IMR-90 (cell line): ENCODE results near the gene TECPR2. TPM values are rescaled to one million over a fixed set of nuclear protein-coding genes. Genes with fewer than 3 reads are reported as not detected.

Source experiments
- ATAC-seq: fragments of 200-7000 bp; cut with Tn5 transposase; 2 replicates; pipeline ENCODE4 v1.9.1; 2020; ENCODE audit warnings: low read depth, mild to moderate bottlenecking, moderate library complexity
- BruUV-seq: library from RNA; stranded (reverse); fragments of 400-500 nt; replicated peaks from 2 replicates; lab custom pipeline; 2021; lab: Mats Ljungman, UMichigan
- CTCF ChIA-PET: fragments of 300-600 bp; formaldehyde crosslinking; extraction: SDS; loops from one replicate; lab custom pipeline; 2021; ENCODE audit warnings: antibody characterized with exemption; lab: Yijun Ruan, JAX
- POLR2A ChIA-PET: fragments of 300-600 bp; sonication (Branson Sonifier 250); formaldehyde crosslinking; loops from one replicate; lab custom pipeline; 2022; ENCODE audit warnings: antibody characterized with exemption; ENCODE audit not compliant: unreplicated experiment; lab: Charles Lee
- DNase-seq: peaks from one replicate; pipeline ENCODE4 v3.0.0; 2013
- H2AFZ ChIP-seq: replicated peaks from 2 replicates; pipeline ENCODE3; 2013; ENCODE audit warnings: low read length, mild to moderate bottlenecking; ENCODE audit not compliant: poor library complexity
- H2AK5ac ChIP-seq: 2 replicates; pipeline ENCODE4 v1.6.1; 2013; ENCODE audit warnings: low read depth, low read length, inconsistent platforms
- H2AK9ac ChIP-seq: replicated peaks from 2 replicates; pipeline ENCODE3; 2013; ENCODE audit warnings: mild to moderate bottlenecking, low read depth, low read length, moderate library complexity; ENCODE audit not compliant: poor library complexity
- H2BK120ac ChIP-seq: 2 replicates; pipeline ENCODE4 v1.6.1; 2013; ENCODE audit warnings: low read depth, low read length, inconsistent platforms
- H2BK15ac ChIP-seq: 3 replicates; pipeline ENCODE4 v1.6.1; 2013; ENCODE audit warnings: low read depth, low read length, inconsistent platforms
- H2BK20ac ChIP-seq: 2 replicates; pipeline ENCODE4 v1.6.1; 2013; ENCODE audit warnings: low read depth, mild to moderate bottlenecking, inconsistent platforms, low read length, moderate library complexity
- H2BK5ac ChIP-seq: 2 replicates; pipeline ENCODE4 v1.6.1; 2013; ENCODE audit warnings: mild to moderate bottlenecking, low read depth, low read length, inconsistent platforms; ENCODE audit not compliant: poor library complexity, severe bottlenecking
- H3K14ac ChIP-seq: replicated peaks from 2 replicates; pipeline ENCODE4 v1.6.1; 2013; ENCODE audit warnings: low read depth, low read length, inconsistent platforms
- H3K18ac ChIP-seq: 2 replicates; pipeline ENCODE4 v1.6.1; 2013; ENCODE audit warnings: low read depth, low read length, control low read depth
- H3K23ac ChIP-seq: 2 replicates; pipeline ENCODE4 v1.6.1; 2013; ENCODE audit warnings: low read depth, low read length, inconsistent platforms
- H3K27ac ChIP-seq: 2 replicates; pipeline ENCODE4 v1.5.1; 2013; ENCODE audit warnings: mild to moderate bottlenecking, control low read depth, low read length; ENCODE audit not compliant: insufficient read depth
- H3K27me3 ChIP-seq: 2 replicates; pipeline ENCODE4 v1.6.1; 2013; ENCODE audit warnings: low read length; ENCODE audit not compliant: control insufficient read depth, insufficient read depth
- H3K36me3 ChIP-seq: 2 replicates; pipeline ENCODE4 v1.6.1; 2013; ENCODE audit warnings: low read length, mixed read lengths; ENCODE audit not compliant: control insufficient read depth, insufficient read depth
- H3K4ac ChIP-seq: 2 replicates; pipeline ENCODE4 v1.6.1; 2013; ENCODE audit warnings: low read depth, low read length, inconsistent platforms
- H3K4me1 ChIP-seq: 2 replicates; pipeline ENCODE4 v1.6.1; 2013; ENCODE audit warnings: low read length, mixed read lengths; ENCODE audit not compliant: control insufficient read depth, insufficient read depth
- H3K4me2 ChIP-seq: 2 replicates; pipeline ENCODE4 v1.6.1; 2013; ENCODE audit warnings: low read depth, mild to moderate bottlenecking, control low read depth, low read length, moderate library complexity
- H3K4me3 ChIP-seq: 2 replicates; pipeline ENCODE4 v1.5.1; 2013; ENCODE audit warnings: low read depth, mild to moderate bottlenecking, control low read depth, low read length, moderate library complexity; ENCODE audit not compliant: insufficient read depth
- H3K56ac ChIP-seq: 2 replicates; pipeline ENCODE4 v1.6.1; 2013; ENCODE audit warnings: low read length, inconsistent platforms; ENCODE audit not compliant: insufficient read depth; ENCODE audit errors: extremely low read depth
- H3K79me1 ChIP-seq, 2 experiments: 2 replicates each; pipeline ENCODE4 v1.6.1; 2013; ENCODE audit warnings: low read length in 2 of 2, inconsistent platforms in 1 of 2, low read depth in 1 of 2
- H3K9ac ChIP-seq: 2 replicates; pipeline ENCODE4 v1.6.1; 2013; ENCODE audit warnings: low read depth, low read length, control low read depth
- H3K9me1 ChIP-seq: 2 replicates; pipeline ENCODE4 v1.6.1; 2013; ENCODE audit warnings: low read length, inconsistent platforms; ENCODE audit not compliant: insufficient read depth
- H3K9me3 ChIP-seq: 2 replicates; pipeline ENCODE4 v1.6.1; 2013; ENCODE audit warnings: low read length; ENCODE audit not compliant: control insufficient read depth, insufficient read depth
- H4K20me1 ChIP-seq: 2 replicates; pipeline ENCODE4 v1.6.1; 2013; ENCODE audit warnings: low read length, inconsistent platforms; ENCODE audit not compliant: insufficient read depth
- H4K5ac ChIP-seq: 2 replicates; pipeline ENCODE4 v1.6.1; 2013; ENCODE audit warnings: mild to moderate bottlenecking, low read depth, low read length, control low read depth
- H4K8ac ChIP-seq, 2 experiments: 2 replicates each; pipeline ENCODE4 v1.6.1; 2013; ENCODE audit warnings: low read depth in 2 of 2, low read length in 2 of 2, control low read depth in 1 of 2, inconsistent platforms in 1 of 2
- H4K91ac ChIP-seq: 2 replicates; pipeline ENCODE4 v1.6.1; 2013; ENCODE audit warnings: low read depth, low read length, inconsistent platforms; ENCODE audit not compliant: insufficient read depth
- BHLHE40 ChIP-seq: fragments of 150-350 bp; IDR thresholded peaks from 2 replicates; pipeline ENCODE4 v1.6.1; 2016; ENCODE audit warnings: mild to moderate bottlenecking, low read depth, low read length
- CEBPB ChIP-seq: IDR thresholded peaks from 2 replicates; pipeline ENCODE4 v1.6.1; 2012; ENCODE audit warnings: low read depth, low read length, improper control_type of control experiment
- FOS ChIP-seq: fragments of 150-350 bp; IDR thresholded peaks from 2 replicates; pipeline ENCODE4 v1.6.1; 2016; ENCODE audit warnings: low read depth, low read length
- MAFK ChIP-seq: IDR thresholded peaks from 2 replicates; pipeline ENCODE4 v1.6.1; 2012; ENCODE audit warnings: low read depth, low read length, improper control_type of control experiment
- MAZ ChIP-seq: IDR thresholded peaks from 2 replicates; pipeline ENCODE4 v1.6.1; 2012; ENCODE audit warnings: low read depth, mild to moderate bottlenecking, low read length, improper control_type of control experiment, moderate library complexity, borderline replicate concordance
- NFE2L2 ChIP-seq: fragments of 150-350 bp; IDR thresholded peaks from 2 replicates; pipeline ENCODE4 v1.6.1; 2016; ENCODE audit warnings: low read depth, mild to moderate bottlenecking, low read length
- RAD21 ChIP-seq: IDR thresholded peaks from 2 replicates; pipeline ENCODE4 v1.6.1; 2012; ENCODE audit warnings: low read length, improper control_type of control experiment
- RCOR1 ChIP-seq: IDR thresholded peaks from 2 replicates; pipeline ENCODE4 v1.6.1; 2012; ENCODE audit warnings: mild to moderate bottlenecking, low read length, improper control_type of control experiment; ENCODE audit not compliant: insufficient replicate concordance
- SMC3 ChIP-seq: fragments of 150-350 bp; IDR thresholded peaks from 2 replicates; pipeline ENCODE4 v1.6.1; 2016; ENCODE audit warnings: low read depth, mild to moderate bottlenecking, antibody characterized with exemption, low read length, moderate library complexity
- WGBS, 2 experiments: methylation state at CpG; one replicate each; pipeline versions ENCODE4 v1.1.5 to v1.1.7; 2013; ENCODE audit warnings: missing lambda C conversion rate in 2 of 2; ENCODE audit not compliant: insufficient read length in 1 of 2; ENCODE audit errors: extremely low coverage in 2 of 2; 5-methylcytosine and 5-hydroxymethylcytosine counted together
- dilution Hi-C: fragments of 300-500 bp; cut with HindIII; formaldehyde crosslinking; loops from one replicate; pipeline ENCODE4 v1.14.3; 2018; ENCODE audit warnings: low sequenced_read_pairs; ENCODE audit not compliant: unreplicated experiment
- in situ Hi-C: fragments of 300-500 bp; cut with MboI; formaldehyde crosslinking; loops from 3 replicates; pipeline ENCODE4 v1.14.3; 2019; ENCODE audit warnings: low sequenced_read_pairs, inconsistent platforms, mixed read lengths
- intact Hi-C: fragments of 100-400 bp; cut with micrococcal nuclease; formaldehyde crosslinking; loops from 2 replicates; pipeline ENCODE4 v1.10.0; 2022
- polyA plus RNA-seq, 3 experiments: library from polyadenylated mRNA; depleted of rRNA; stranded (reverse); fragments of >200 nt; gene quantifications; 2 replicates each; pipeline ENCODE4 v1.2.3, GENCODE V29; 2012; ENCODE audit warnings: low replicate concordance in 1 of 3
- total RNA-seq: library from RNA; depleted of rRNA; stranded (reverse); fragments of >200 nt; gene quantifications from 2 replicates; pipeline ENCODE4 v1.2.3, GENCODE V29; 2012
- TF ChIP-seq, protein P1 (sequence below): conservative IDR thresholded peaks from 2 replicates; pipeline ENCODE4 v1.5.1; 2012; ENCODE audit warnings: mild to moderate bottlenecking, low read depth, low read length, improper control_type of control experiment
- TF ChIP-seq, protein P2 (sequence below): fragments of 150-350 bp; IDR thresholded peaks from 2 replicates; pipeline ENCODE4 v1.6.1; 2017; ENCODE audit warnings: mild to moderate bottlenecking, antibody characterized with exemption, low read length, low read depth

The TECPR2 gene
- total and polyA plus RNA-seq, 2 of the 4 experiments (the other 2 are of a cell fraction), result 9.5 to 11.7 TPM

DNA sequence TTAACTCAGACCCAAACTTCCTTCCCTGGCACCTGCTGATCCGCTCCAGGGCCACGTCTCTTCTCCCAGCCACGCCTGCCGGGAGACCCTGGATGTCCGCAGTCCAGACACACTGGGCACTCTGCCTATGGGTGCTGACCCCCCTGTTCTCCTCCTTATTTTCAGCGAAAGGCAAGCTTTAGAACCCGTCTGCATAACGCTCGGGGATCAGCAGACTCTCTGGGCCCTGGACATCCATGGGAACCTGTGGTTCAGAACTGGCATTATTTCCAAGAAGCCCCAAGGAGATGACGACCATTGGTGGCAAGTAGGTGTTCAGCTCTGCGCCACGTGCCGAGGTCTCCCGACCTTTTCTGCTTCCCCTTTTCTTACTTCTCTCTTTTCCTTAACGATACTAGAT is 82.9 kb downstream of the TECPR2 start:
- TF ChIP-seq NFE2L2, result no peak
- no peak for TF ChIP-seq BHLHE40
- TF ChIP-seq RCOR1, result no peak
- TF ChIP-seq, protein P1, sequence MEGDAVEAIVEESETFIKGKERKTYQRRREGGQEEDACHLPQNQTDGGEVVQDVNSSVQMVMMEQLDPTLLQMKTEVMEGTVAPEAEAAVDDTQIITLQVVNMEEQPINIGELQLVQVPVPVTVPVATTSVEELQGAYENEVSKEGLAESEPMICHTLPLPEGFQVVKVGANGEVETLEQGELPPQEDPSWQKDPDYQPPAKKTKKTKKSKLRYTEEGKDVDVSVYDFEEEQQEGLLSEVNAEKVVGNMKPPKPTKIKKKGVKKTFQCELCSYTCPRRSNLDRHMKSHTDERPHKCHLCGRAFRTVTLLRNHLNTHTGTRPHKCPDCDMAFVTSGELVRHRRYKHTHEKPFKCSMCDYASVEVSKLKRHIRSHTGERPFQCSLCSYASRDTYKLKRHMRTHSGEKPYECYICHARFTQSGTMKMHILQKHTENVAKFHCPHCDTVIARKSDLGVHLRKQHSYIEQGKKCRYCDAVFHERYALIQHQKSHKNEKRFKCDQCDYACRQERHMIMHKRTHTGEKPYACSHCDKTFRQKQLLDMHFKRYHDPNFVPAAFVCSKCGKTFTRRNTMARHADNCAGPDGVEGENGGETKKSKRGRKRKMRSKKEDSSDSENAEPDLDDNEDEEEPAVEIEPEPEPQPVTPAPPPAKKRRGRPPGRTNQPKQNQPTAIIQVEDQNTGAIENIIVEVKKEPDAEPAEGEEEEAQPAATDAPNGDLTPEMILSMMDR, result no peak
- no peak for TF ChIP-seq FOS
- no peak for TF ChIP-seq SMC3
- TF ChIP-seq, protein P2, sequence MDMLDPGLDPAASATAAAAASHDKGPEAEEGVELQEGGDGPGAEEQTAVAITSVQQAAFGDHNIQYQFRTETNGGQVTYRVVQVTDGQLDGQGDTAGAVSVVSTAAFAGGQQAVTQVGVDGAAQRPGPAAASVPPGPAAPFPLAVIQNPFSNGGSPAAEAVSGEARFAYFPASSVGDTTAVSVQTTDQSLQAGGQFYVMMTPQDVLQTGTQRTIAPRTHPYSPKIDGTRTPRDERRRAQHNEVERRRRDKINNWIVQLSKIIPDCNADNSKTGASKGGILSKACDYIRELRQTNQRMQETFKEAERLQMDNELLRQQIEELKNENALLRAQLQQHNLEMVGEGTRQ, result no peak
- TF ChIP-seq MAZ, result no peak
- TF ChIP-seq MAFK, result no peak
- TF ChIP-seq CEBPB, result no peak
- TF ChIP-seq RAD21, result no peak
- Histone ChIP-seq H3K23ac (no peak overlapping the region), H3K9ac (no peak overlapping the region), H3K27me3 (no peaks in the 10 kb centered on the region), H3K79me1 (no peaks in the 10 kb centered on the region), H3K36me3 (peaks cover 41% of the 10 kb centered on the region), H2BK20ac (no peak overlapping the region), H2AFZ (no peak overlapping the region), H3K27ac (no peak overlapping the region), H4K8ac (no peak overlapping the region), H4K91ac (no peak overlapping the region), H3K4me1 (no peaks in the 10 kb centered on the region), H3K56ac (no peak overlapping the region), H2AK9ac (no peak overlapping the region), H2AK5ac (no peak overlapping the region), H4K5ac (no peak overlapping the region), H2BK15ac (no peak overlapping the region), H3K4me2 (no peak overlapping the region), H3K14ac (no peak overlapping the region), H3K9me3 (no peaks in the 10 kb centered on the region), H2BK5ac (no peak overlapping the region), H3K4me3 (no peak overlapping the region), H2BK120ac (no peak overlapping the region), H4K20me1 (no peaks in the 10 kb centered on the region), H3K4ac (no peak overlapping the region), H3K9me1 (no peaks in the 10 kb centered on the region), H3K18ac (no peak overlapping the region)
- intact Hi-C loops (no loop called here), dilution Hi-C loops (no loop called here), in situ Hi-C loops (no loop called here)
- 86 to 100% methylated on average over 1 to 5 of the region's 15 CpGs for WGBS, 2 experiments
- POLR2A ChIA-PET, result no interaction called here
- no TSS peak for BruUV-seq
- CTCF ChIA-PET, result no interaction called here
- DNase-seq (no peak), ATAC-seq (no peak)
